HL-60 (cell line): Measurements from ENCODE around the gene ZBTB24.
A peak's percentile ranks its signal among the peaks of the same experiment; 100 is the strongest.

Source experiments
- DNase-seq, 2 experiments: peaks; one replicate each; pipeline ENCODE4 v3.0.0-alpha.2; 2010 to 2020; ENCODE audit warnings: low read depth in 1 of 2, low spot score in 1 of 2
- H3K27ac ChIP-seq: fragments of 250-450 bp; sonication (Bioruptor Pico); replicated peaks from 2 replicates; pipeline ENCODE4 v1.5.1; 2020; ENCODE audit warnings: mild to moderate bottlenecking, moderate library complexity
- H3K27me3 ChIP-seq: fragments of 250-450 bp; sonication (Bioruptor Pico); 2 replicates; pipeline ENCODE4 v1.5.1; 2021; ENCODE audit warnings: mild to moderate bottlenecking, moderate library complexity; ENCODE audit not compliant: insufficient read depth, poor library complexity, severe bottlenecking
- H3K4me3 ChIP-seq: replicated peaks from 2 replicates; pipeline ENCODE4 v1.5.1; 2011; ENCODE audit warnings: mild to moderate bottlenecking, control low read depth, low read length; ENCODE audit not compliant: insufficient read depth
- GABPA ChIP-seq: IDR thresholded peaks from 2 replicates; pipeline ENCODE4 v1.6.1; 2012; ENCODE audit warnings: low read depth
- POLR2AphosphoS5 ChIP-seq: IDR thresholded peaks from 2 replicates; pipeline ENCODE4 v1.6.1; 2012; ENCODE audit warnings: low read depth
- REST ChIP-seq: IDR thresholded peaks from 2 replicates; pipeline ENCODE4 v1.6.1; 2012; ENCODE audit warnings: low read depth; ENCODE audit not compliant: insufficient replicate concordance
- SPI1 ChIP-seq: IDR thresholded peaks from 2 replicates; pipeline ENCODE4 v1.6.1; 2012; ENCODE audit warnings: low read depth, mild to moderate bottlenecking, borderline replicate concordance
- TF ChIP-seq, protein P1 (sequence below): IDR thresholded peaks from one replicate; pipeline ENCODE4 v1.5.1; 2011; ENCODE audit warnings: low read length, control low read depth, inconsistent platforms; ENCODE audit not compliant: insufficient read depth

Gene ZBTB24

DNA sequence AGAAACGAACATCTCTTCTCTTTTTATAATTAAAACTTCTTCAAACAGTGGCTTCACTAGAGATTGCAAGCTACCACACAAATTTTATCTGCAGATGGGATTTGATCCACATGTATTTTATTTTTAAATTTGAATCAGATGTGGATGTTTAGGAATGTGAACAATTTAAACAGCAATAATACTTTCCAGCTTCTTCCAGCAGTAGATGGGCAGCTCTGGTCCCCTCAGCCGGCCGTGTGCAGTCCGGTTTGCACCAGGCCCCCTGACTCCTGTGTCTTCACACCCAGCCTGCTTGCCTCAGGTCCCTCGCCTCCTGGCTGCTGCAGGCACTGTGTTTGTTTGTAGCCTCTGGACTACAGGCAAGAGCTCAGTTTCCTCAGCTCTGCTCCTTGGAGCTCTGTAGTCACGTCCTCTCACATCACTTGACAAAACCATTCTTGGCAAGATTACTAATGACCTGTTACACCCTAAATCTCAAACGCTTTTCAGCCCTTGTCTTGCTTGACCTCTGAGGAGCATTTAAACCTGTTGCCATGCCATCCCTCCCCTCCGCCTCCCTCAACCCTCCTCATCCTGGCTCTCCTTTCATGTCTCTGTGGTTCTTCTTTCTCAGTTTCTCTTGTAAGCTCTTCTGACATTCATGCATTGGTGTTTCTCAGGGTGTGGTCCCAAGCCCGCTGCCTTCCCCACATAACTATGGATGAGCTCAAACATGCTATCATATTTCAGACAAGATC is 13.2 kb upstream of the ZBTB24 start:
- no peak overlapping the region for H3K4me3 ChIP-seq
- DNase-seq: no peak
- no peak overlapping the region for H3K27ac ChIP-seq
- H3K27me3 ChIP-seq: no peaks in the 10 kb centered on the region
- TF ChIP-seq, protein P1, sequence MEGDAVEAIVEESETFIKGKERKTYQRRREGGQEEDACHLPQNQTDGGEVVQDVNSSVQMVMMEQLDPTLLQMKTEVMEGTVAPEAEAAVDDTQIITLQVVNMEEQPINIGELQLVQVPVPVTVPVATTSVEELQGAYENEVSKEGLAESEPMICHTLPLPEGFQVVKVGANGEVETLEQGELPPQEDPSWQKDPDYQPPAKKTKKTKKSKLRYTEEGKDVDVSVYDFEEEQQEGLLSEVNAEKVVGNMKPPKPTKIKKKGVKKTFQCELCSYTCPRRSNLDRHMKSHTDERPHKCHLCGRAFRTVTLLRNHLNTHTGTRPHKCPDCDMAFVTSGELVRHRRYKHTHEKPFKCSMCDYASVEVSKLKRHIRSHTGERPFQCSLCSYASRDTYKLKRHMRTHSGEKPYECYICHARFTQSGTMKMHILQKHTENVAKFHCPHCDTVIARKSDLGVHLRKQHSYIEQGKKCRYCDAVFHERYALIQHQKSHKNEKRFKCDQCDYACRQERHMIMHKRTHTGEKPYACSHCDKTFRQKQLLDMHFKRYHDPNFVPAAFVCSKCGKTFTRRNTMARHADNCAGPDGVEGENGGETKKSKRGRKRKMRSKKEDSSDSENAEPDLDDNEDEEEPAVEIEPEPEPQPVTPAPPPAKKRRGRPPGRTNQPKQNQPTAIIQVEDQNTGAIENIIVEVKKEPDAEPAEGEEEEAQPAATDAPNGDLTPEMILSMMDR: no peak
- TF ChIP-seq SPI1 (no peak), REST (no peak), POLR2AphosphoS5 (no peak), GABPA (no peak)

GRCh38 chr6:109493865-109494264 is 10.8 kb upstream of the ZBTB24 start:
- TF ChIP-seq SPI1 (peak; percentile 78; the same call in 1 of the 2 replicates), POLR2AphosphoS5 (no peak)
- no peak overlapping the region for H3K4me3 ChIP-seq
- no peak overlapping the region for H3K27ac ChIP-seq
- no peaks in the 10 kb centered on the region for H3K27me3 ChIP-seq
- DNase-seq: peak in 1 of 2 experiments; percentile 39

GRCh38 chr6:109491207-109491938 is 8.4 kb upstream of the ZBTB24 start:
- TF ChIP-seq POLR2AphosphoS5 (no peak), SPI1 (no peak), REST (no peak), GABPA (no peak)
- TF ChIP-seq, protein P1: no peak
- H3K27me3 ChIP-seq: no peaks in the 10 kb centered on the region
- no peak for DNase-seq
- no peak overlapping the region for H3K4me3 ChIP-seq
- no peak overlapping the region for H3K27ac ChIP-seq

DNA sequence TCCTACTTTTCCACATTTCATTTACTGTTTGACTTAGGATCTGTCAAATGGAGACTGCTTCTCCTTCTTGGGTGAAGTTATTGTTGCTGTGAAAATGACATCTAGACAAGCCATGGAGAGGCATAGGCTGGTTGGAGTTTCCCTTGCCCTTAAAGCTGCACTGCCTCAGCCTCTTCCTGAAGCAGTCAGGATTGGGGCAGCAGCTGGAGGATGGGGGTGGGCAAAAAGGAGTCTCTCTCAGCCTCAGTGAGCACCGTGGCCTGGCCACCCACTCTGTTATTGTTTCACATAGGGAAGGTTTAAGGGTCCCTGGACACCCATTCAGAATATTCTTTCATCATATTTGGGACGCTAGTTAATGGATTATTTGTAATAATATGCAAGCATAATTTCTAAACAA is 7.7 kb upstream of the ZBTB24 start:
- TF ChIP-seq SPI1: no peak
- no peak for TF ChIP-seq REST
- TF ChIP-seq, protein P1: no peak
- no peak for TF ChIP-seq GABPA
- TF ChIP-seq POLR2AphosphoS5: no peak
- Histone ChIP-seq H3K27ac (no peak overlapping the region), H3K27me3 (no peaks in the 10 kb centered on the region), H3K4me3 (no peak overlapping the region)
- DNase-seq: no peak
